PFSK-1 (cell line): ENCODE measurements around the gene CLASP1.

ENCODE experiments used
- FOXP2 ChIP-seq: optimal IDR thresholded peaks from 2 replicates; pipeline ENCODE3; 2011; ENCODE audit warnings: borderline replicate concordance, control low read depth, inconsistent platforms; ENCODE audit not compliant: insufficient read depth; ENCODE audit errors: extremely low read length, extremely low read depth
- POLR2AphosphoS5 ChIP-seq: IDR thresholded peaks from 2 replicates; pipeline ENCODE4 v1.6.1; 2012; ENCODE audit warnings: low read depth, mild to moderate bottlenecking, control low read depth, low read length, moderate library complexity
- SIN3A ChIP-seq: IDR thresholded peaks from 2 replicates; pipeline ENCODE4 v1.6.1; 2012; ENCODE audit warnings: mild to moderate bottlenecking, low read length, moderate library complexity, borderline replicate concordance; ENCODE audit not compliant: insufficient read depth
- TAF1 ChIP-seq: IDR thresholded peaks from 2 replicates; pipeline ENCODE4 v1.6.1; 2012; ENCODE audit warnings: low read length, control low read depth, borderline replicate concordance; ENCODE audit not compliant: insufficient read depth
- TF ChIP-seq, protein P1 (sequence below), 2 experiments: IDR thresholded peaks; 2 replicates each; pipeline versions ENCODE4 v1.6.1 to v1.8.0; 2011 to 2012; ENCODE audit warnings: low read depth in 2 of 2, low read length in 2 of 2, control low read depth in 1 of 2, inconsistent platforms in 1 of 2, mild to moderate bottlenecking in 1 of 2, moderate library complexity in 1 of 2; ENCODE audit not compliant: insufficient read depth in 1 of 2

The CLASP1 gene

DNA sequence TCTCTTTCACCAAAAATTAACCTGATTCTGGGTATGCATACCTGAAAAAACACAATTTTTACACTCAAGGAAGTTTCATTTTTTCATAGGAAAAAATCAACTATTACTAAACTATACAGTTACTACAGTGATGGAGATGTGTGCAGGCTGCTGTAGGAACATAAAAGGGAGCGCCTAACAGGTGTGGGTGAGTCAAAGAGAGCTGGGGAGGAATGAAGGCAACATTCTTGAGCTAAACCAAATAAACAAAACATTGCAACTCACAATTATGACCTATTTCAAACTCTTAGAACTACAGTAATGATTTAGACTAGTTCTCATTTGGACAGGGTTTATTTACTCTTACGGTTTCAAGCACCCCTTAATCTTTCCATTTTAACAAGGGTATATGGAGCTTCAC lies 13.4 kb upstream of the CLASP1 start:
- TF ChIP-seq TAF1 (no peak), FOXP2 (no peak), SIN3A (no peak), POLR2AphosphoS5 (no peak)
- TF ChIP-seq, protein P1, sequence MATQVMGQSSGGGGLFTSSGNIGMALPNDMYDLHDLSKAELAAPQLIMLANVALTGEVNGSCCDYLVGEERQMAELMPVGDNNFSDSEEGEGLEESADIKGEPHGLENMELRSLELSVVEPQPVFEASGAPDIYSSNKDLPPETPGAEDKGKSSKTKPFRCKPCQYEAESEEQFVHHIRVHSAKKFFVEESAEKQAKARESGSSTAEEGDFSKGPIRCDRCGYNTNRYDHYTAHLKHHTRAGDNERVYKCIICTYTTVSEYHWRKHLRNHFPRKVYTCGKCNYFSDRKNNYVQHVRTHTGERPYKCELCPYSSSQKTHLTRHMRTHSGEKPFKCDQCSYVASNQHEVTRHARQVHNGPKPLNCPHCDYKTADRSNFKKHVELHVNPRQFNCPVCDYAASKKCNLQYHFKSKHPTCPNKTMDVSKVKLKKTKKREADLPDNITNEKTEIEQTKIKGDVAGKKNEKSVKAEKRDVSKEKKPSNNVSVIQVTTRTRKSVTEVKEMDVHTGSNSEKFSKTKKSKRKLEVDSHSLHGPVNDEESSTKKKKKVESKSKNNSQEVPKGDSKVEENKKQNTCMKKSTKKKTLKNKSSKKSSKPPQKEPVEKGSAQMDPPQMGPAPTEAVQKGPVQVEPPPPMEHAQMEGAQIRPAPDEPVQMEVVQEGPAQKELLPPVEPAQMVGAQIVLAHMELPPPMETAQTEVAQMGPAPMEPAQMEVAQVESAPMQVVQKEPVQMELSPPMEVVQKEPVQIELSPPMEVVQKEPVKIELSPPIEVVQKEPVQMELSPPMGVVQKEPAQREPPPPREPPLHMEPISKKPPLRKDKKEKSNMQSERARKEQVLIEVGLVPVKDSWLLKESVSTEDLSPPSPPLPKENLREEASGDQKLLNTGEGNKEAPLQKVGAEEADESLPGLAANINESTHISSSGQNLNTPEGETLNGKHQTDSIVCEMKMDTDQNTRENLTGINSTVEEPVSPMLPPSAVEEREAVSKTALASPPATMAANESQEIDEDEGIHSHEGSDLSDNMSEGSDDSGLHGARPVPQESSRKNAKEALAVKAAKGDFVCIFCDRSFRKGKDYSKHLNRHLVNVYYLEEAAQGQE (IDR thresholded peaks at IDR 0.05; ENCODE audit: insufficient read depth in 1 of 2, low read depth in 2 of 2, low read length in 2 of 2), result no peak

DNA sequence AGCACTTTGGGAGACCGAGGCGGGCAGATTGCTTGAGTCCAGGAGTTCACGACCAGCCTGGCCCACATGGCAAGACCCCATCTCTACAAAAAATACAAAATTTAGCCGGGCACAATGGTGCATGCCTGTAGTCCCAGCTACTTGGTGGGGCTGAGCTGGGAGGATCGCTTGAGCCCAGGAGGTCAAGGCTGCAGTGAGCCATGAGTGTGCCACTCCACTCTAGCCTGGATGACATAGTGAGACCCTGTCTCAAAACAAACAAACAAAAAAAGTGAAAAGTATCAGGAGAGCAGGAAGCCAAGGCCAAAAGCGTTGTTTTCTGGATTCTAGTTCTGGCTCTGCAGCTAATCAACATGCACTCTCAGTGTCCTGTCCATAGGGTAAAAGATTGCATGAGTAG lies 10.7 kb upstream of the CLASP1 start:
- TF ChIP-seq FOXP2 (no peak), SIN3A (no peak), POLR2AphosphoS5 (no peak), TAF1 (no peak)
- TF ChIP-seq, protein P1 (IDR thresholded peaks at IDR 0.05; ENCODE audit: insufficient read depth in 1 of 2, low read depth in 2 of 2, low read length in 2 of 2), result no peak

DNA sequence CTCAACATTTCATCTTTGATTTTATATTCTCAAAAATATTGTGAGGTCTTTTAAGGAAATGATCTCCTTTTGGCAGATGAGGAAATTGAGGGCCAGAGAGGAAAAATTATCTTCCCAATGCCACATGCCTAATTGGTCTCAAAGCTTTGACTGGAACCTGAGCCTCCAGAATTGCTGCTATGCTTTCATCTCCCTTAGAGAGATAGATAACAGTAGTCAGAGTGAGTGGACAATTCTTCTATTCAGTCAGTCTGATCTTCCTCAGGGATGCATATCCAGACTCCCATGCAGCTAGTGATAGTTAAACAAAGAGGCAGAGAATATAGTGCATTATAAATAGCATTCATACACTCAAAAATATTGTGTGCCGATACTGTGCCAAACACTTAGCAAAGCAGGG lies 3.8 kb upstream of the CLASP1 start:
- TF ChIP-seq TAF1, result no peak
- no peak for TF ChIP-seq FOXP2
- TF ChIP-seq, protein P1 (IDR thresholded peaks at IDR 0.05; ENCODE audit: insufficient read depth in 1 of 2, low read depth in 2 of 2, low read length in 2 of 2), result no peak
- TF ChIP-seq SIN3A, result no peak
- TF ChIP-seq POLR2AphosphoS5, result no peak

DNA sequence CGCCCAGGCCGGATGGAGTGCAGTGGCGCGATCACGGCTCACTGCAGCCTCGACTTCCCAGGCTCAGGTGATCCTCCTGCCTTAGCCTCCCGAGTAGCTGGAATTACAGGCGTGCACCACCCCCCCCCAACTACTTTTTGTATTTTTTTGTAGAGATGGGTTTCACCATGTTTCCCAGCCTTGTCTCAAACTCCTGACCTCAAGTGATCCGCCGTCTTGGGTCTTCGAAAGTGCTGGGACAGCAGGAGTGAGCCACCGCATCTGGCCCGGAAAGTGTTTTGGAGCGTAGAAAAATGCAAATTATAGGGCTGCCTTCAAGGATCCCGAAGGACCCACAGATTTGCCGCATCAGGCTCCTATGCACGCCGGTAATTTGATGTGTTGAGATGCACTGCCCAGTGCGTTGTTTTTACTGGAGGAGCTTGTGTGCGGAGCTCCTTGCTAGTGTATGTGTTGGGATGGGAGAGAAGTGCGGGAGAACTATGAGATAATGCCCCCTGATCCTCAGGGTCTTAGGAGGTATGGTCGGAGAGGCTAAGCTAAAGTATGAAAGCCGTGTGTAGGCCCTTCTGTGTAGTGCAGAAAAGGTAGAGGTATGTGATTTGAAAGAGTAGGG lies 1.2 kb upstream of the CLASP1 start:
- TF ChIP-seq TAF1 (no peak), FOXP2 (no peak), SIN3A (no peak), POLR2AphosphoS5 (no peak)
- TF ChIP-seq, protein P1 (IDR thresholded peaks at IDR 0.05; ENCODE audit: insufficient read depth in 1 of 2, low read depth in 2 of 2, low read length in 2 of 2), result no peak

DNA sequence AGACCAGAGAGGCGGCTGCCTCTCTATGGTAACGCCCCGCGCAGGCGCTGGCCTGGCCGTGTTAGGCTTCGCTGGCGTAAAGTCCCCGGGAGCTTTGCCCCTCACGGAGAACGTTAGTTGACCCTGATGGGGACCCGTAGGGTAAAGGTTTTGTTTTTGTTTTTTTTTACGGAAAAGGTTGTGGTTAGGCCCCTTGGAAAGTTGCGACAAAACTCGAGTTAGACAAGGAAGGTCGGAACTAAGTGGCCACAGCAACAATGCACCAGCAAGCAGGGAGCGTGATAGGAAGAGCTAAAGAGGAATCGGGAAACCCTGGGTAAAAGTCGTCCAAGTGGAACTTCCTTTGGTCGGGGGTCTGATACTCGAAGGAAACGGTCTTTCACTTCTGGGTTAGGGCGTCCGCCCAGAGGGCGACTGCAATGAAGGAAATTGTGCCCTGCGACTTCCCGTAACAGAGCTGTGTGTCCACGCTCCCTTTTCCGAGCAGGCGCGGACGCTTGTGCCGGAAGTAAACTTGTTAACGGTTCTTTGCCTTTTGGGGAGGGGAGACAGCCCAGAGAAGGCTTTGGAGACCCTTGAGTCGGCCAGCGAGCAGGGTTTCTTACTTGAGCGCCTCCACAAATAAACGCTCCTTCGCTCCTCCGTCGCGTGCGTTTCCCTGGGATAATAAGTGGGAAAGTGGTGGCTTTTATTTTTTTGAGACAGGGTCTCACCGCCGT lies 493 bp upstream of the CLASP1 start:
- TF ChIP-seq SIN3A (peak; percentile 30; the same call in 1 of the 2 replicates), TAF1 (peak; percentile 17; the same call in 1 of the 2 replicates), POLR2AphosphoS5 (0 out of 2 replicates have a peak, but pooled peaks have one; percentile 67), FOXP2 (peak; percentile 26)
- TF ChIP-seq, protein P1 (IDR thresholded peaks at IDR 0.05; ENCODE audit: insufficient read depth in 1 of 2, low read depth in 2 of 2, low read length in 2 of 2), result peak; percentile 22 to 51; a peak in 2 of 4 replicates
